ENCODE results near the gene SNX19. TPM values are rescaled to one million over a fixed set of nuclear protein-coding genes. Genes with fewer than 3 reads are reported as not detected.
A peak's percentile ranks its signal among the peaks of the same experiment; 100 is the strongest.

The SNX19 gene
- total RNA-seq, 1 experiment from 2014 or later, result 34.4 TPM

GRCh38 chr11:130932086-130932712, 15.9 kb upstream of the SNX19 start:
- no peaks in the 10 kb centered on the region for H3K27me3 ChIP-seq (ENCODE audit: insufficient read depth, low read length)
- no peak for DNase-seq
- H2BK5ac ChIP-seq (ENCODE audit: insufficient read length, low read length), result no peak overlapping the region
- no CpG with 5 or more reads among the region's 5 CpGs for WGBS (ENCODE audit: extremely low coverage, insufficient read length, low lambda C conversion rate)
- H2BK12ac ChIP-seq (ENCODE audit: insufficient read length, low read depth, low read length), result no peak overlapping the region
- Mint-ChIP-seq H3K27ac (peak overlapping the region in 1 of 3 experiments; percentile 78; a peak in 1 of 7 replicates), H3K27me3 (ENCODE audit: low read depth) (peaks cover 3% of the 10 kb centered on the region), H3K36me3 (ENCODE audit: insufficient read depth in 1 of 3, low read depth in 3 of 3) (no peaks in the 10 kb centered on the region), H3K9me3 (no peaks in the 10 kb centered on the region; a peak in 1 of 5 replicates), H3K4me1 (peaks cover 4 to 5% of the 10 kb centered on the region in 2 experiments; a peak in 2 of 4 replicates), H3K4me3 (no peak overlapping the region)
- TF ChIP-seq CTCF (conservative IDR thresholded peaks at IDR 0.05), result no peak
- H3K4ac ChIP-seq (ENCODE audit: low read depth, low read length), result no peak overlapping the region
- H3K23ac ChIP-seq (ENCODE audit: insufficient read length, low read depth, low read length), result no peak overlapping the region
- H3K9ac ChIP-seq (ENCODE audit: extremely low read depth, insufficient read length, low read length), result no peak overlapping the region
- no peak overlapping the region for H3K14ac ChIP-seq (ENCODE audit: insufficient read depth, low read length)
- H3K9me3 ChIP-seq (ENCODE audit: control insufficient read depth, low read depth, low read length), result no peaks in the 10 kb centered on the region
- H2AK5ac ChIP-seq (ENCODE audit: insufficient read length, low read length), result no peak overlapping the region
- no peak overlapping the region for H2BK20ac ChIP-seq (ENCODE audit: low read depth, low read length, poor library complexity, severe bottlenecking)
- H3K27ac ChIP-seq (ENCODE audit: insufficient read length, low read depth, low read length), result no peak overlapping the region
- no peaks in the 10 kb centered on the region for H4K20me1 ChIP-seq (ENCODE audit: control insufficient read depth, insufficient read depth, insufficient read length)
- H3K4me1 ChIP-seq (ENCODE audit: insufficient read depth, low read length), result no peaks in the 10 kb centered on the region
- no peaks in the 10 kb centered on the region for H3K79me1 ChIP-seq (ENCODE audit: insufficient read depth, low read depth, low read length, poor library complexity, severe bottlenecking)
- no peak overlapping the region for H2BK15ac ChIP-seq (ENCODE audit: low read depth, low read length)
- H3K4me2 ChIP-seq (ENCODE audit: insufficient read depth, insufficient read length, low read length), result no peak overlapping the region
- H3T11ph ChIP-seq (ENCODE audit: low read length), result no peak overlapping the region
- no peak overlapping the region for H2AFZ ChIP-seq (ENCODE audit: low read length)
- H3K23me2 ChIP-seq (ENCODE audit: insufficient read length, low read depth, low read length, poor library complexity, severe bottlenecking), result no peaks in the 10 kb centered on the region
- H3K18ac ChIP-seq (ENCODE audit: insufficient read length, low read depth, low read length), result no peak overlapping the region
- H3K79me2 ChIP-seq (ENCODE audit: insufficient read depth, low read length), result no peaks in the 10 kb centered on the region
- H2BK120ac ChIP-seq (ENCODE audit: low read depth, low read length, poor library complexity, severe bottlenecking), result no peak overlapping the region
- H3K56ac ChIP-seq (ENCODE audit: insufficient read length, low read depth, low read length), result no peak overlapping the region
- H4K91ac ChIP-seq (ENCODE audit: insufficient read length, low read depth, low read length), result no peak overlapping the region
- H4K8ac ChIP-seq (replicated peaks; ENCODE audit: insufficient read length, low read depth, low read length), result no peak overlapping the region
- H4K5ac ChIP-seq (ENCODE audit: insufficient read length, low read depth, low read length), result no peak overlapping the region

Measured in H9 (cell line).